ENCODE measurements around the gene RAP1A.
"Not testable (repeated sequence)": the region's sequence is repeated elsewhere in the genome, so short reads cannot be mapped to it uniquely, and the experiment has no call there.

RAP1A gene

GRCh38 chr1:111738133-111738435, 118.5 kb downstream of the RAP1A start:
- DNase-seq (ENCODE audit: low read depth) = no peak

- DNase-seq (ENCODE audit: low read depth) = no peak
Measured at GRCh38 chr1:111738436-111739193, 119.0 kb downstream of the RAP1A start.

GRCh38 chr1:111739194-111739924, 119.8 kb downstream of the RAP1A start, which contains the start of gene INKA2:
INKA2 (minus strand) TSS chr1:111739395; CDS start chr1:111739242, 153 bp downstream.
- DNase-seq (ENCODE audit: low read depth) = peak; percentile 28

- DNase-seq (ENCODE audit: low read depth) = no peak
Measured at GRCh38 chr1:111739925-111740765, 120.6 kb downstream of the RAP1A start.

- DNase-seq (ENCODE audit: low read depth) = not testable (repeated sequence)
Measured at GRCh38 chr1:111742292-111742691, 122.7 kb downstream of the RAP1A start.

GRCh38 chr1:111742938-111743549, 123.5 kb downstream of the RAP1A start:
- no peak for DNase-seq (ENCODE audit: low read depth)

GRCh38 chr1:111743679-111744101, 124.1 kb downstream of the RAP1A start:
- no peak for DNase-seq (ENCODE audit: low read depth)

GRCh38 chr1:111745675-111746613, 126.4 kb downstream of the RAP1A start:
- no peak for DNase-seq (ENCODE audit: low read depth)

- DNase-seq (ENCODE audit: low read depth) = no peak
Measured at GRCh38 chr1:111746614-111746999, 127.0 kb downstream of the RAP1A start.

- no peak for DNase-seq (ENCODE audit: low read depth)
Measured at GRCh38 chr1:111747282-111747734, 127.7 kb downstream of the RAP1A start.

- DNase-seq (ENCODE audit: low read depth) = no peak
Measured at GRCh38 chr1:111747947-111748346, 128.4 kb downstream of the RAP1A start.

- no peak for DNase-seq (ENCODE audit: low read depth)
Measured at GRCh38 chr1:111749628-111750027, 130.0 kb downstream of the RAP1A start.

- DNase-seq (ENCODE audit: low read depth) = no peak
Measured at GRCh38 chr1:111750856-111751255, 131.3 kb downstream of the RAP1A start.

GRCh38 chr1:111751906-111752575, 132.5 kb downstream of the RAP1A start:
- DNase-seq (ENCODE audit: low read depth) = no peak

GRCh38 chr1:111754984-111755330, 135.4 kb downstream of the RAP1A start:
- DNase-seq (ENCODE audit: low read depth) = no peak

GRCh38 chr1:111755331-111756123, 135.9 kb downstream of the RAP1A start, which contains the start of gene DDX20:
DDX20 (plus strand) TSS chr1:111755901; CDS start chr1:111755925, 24 bp downstream.
- peak; percentile 85 for DNase-seq (ENCODE audit: low read depth)

GRCh38 chr1:111756124-111756513, 136.5 kb downstream of the RAP1A start:
- DNase-seq (ENCODE audit: low read depth) = no peak

GRCh38 chr1:111758373-111758772, 138.8 kb downstream of the RAP1A start:
- no peak for DNase-seq (ENCODE audit: low read depth)

GRCh38 chr1:111761717-111762116, 142.1 kb downstream of the RAP1A start:
- no peak for DNase-seq (ENCODE audit: low read depth)
